Muscle of back (tissue), 11 donors: ENCODE measurements around the gene DAPK3. TPM values are rescaled to one million over a fixed set of nuclear protein-coding genes. Genes with fewer than 3 reads are reported as not detected.
A peak's percentile ranks its signal among the peaks of the same experiment; 100 is the strongest.
"Not testable (repeated sequence)": the region's sequence is repeated elsewhere in the genome, so short reads cannot be mapped to it uniquely, and the experiment has no call there.

Experiments
- DNase-seq, 3 donors: peaks; one replicate each; pipeline versions ENCODE4 v3.0.0 to v3.0.0-alpha.2; 2013
- polyA plus RNA-seq, 10 donors: library from polyadenylated mRNA; unstranded; fragments of 120-200 nt; gene quantifications; one replicate each; pipeline ENCODE4 v1.2.1, GENCODE V29; 2013; ENCODE audit not compliant: insufficient read length in 10 of 10

Gene DAPK3
- polyA plus RNA-seq, 10 donors, result 58.5 to 94.5 (median 69.4) TPM

DNA sequence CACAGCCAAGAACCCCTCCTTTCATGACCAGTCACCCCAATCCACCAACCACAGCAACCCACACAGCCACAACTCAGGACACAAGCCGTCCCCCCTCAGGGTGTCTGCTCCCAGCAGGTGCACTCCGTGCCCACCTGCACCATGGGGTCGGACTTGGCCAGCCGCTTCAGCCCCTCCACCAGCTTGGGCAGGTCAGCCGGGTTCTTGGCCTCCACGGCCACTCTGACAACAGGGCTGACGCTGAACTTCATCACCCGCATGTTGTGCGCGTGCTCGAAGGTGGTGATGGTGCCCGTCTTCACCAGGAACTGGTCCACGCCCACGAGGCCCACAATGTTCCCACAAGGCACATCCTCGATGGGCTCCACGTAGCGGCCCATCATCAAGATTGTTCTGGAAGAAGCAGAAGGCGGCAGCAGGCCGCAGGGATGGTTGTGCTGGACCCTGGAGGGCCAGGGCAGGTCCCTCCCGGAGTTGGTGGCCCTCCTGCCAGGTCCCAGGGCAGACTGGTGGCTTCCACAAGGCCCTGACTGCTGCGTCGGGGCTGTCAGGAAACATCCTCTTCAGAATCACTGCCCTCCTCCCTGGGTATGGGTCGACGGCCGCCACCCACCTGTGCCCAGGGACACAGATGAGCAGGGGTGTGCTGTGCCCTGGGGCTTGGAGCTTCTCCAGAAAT, 8.9 kb upstream of the DAPK3 start:
- no peak for DNase-seq

DNA sequence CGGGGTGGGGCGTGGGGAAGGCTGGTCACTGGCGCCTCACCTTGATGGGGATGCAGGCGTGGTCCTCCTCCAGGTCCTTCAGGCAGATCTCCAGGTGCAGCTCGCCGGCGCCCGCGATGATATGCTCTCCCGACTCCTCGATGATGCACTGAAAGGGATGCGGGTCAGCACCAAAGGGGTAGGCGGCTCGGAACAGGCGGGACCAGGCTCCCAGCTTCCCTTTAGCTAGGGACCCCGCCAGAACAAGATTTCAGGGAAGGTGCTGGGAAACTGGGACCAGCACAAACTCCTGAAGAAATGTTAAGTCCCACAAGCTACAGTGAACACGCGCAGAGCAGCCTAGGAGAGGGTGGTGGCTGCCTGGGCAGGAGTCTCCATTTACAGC, 8.4 kb upstream of the DAPK3 start:
- no peak for DNase-seq

DNA sequence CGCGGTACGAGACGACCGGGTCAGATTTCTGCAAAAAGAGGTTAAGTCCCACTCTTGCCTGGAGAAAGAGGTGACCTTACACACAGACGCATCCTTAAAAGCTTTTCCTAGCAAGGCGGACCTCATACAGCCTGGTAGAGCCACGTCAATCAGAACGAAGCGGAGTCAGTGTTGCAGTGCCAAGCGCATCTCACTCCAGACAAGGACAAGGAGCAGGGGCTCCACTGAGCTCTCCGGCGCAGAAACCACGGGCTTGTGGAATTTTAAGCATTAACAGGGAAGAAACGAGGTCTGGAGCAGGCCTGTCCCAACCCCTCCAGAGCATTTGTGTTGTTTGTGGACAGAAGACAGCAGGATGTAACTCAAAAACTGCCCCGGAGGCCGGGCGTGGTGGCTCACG, 7.2 kb upstream of the DAPK3 start:
- no peak for DNase-seq

DNA sequence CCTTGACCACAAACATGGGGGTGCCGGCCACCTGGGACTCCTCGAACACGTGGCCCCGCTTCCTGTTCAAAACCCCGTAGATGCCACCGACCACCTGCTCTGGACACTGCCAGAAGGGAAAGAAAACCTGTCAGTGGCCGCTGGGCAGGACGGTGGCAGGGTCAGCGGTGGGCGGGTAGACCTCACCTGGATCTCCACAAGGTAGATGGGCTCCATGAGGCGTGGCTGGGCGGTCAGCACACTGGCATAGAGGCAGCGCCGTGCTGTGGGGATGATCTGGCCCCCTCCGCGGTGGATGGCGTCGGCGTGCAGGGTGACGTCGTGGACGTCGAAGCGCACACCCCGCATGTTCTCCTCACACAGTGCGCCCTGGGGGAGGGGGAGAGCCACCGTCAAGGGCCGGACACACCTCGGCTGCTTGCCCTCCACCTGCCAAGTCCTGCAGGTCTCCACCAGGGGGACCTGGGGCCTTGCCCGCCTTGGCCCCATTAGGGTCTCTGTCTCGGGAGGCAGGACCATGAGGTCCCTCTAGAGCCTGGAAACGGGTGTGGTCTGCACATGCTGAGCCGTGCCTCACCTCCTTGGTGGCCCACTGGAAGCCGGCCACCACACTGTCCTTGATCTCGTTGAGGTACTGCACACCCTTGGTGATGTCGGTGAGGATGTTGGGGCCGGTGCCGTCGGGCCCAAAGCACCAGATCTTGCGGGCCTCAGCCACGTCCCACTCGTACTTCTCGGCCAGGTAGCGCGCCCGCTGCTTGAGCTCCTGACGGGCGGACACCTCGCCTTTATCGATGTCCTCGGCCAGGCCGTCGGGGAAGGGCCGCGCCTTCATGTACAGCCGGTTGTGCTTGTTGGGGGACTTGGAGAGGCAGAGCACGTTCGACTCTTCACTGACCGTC, 6.6 kb upstream of the DAPK3 start:
- DNase-seq, result no peak

DNA sequence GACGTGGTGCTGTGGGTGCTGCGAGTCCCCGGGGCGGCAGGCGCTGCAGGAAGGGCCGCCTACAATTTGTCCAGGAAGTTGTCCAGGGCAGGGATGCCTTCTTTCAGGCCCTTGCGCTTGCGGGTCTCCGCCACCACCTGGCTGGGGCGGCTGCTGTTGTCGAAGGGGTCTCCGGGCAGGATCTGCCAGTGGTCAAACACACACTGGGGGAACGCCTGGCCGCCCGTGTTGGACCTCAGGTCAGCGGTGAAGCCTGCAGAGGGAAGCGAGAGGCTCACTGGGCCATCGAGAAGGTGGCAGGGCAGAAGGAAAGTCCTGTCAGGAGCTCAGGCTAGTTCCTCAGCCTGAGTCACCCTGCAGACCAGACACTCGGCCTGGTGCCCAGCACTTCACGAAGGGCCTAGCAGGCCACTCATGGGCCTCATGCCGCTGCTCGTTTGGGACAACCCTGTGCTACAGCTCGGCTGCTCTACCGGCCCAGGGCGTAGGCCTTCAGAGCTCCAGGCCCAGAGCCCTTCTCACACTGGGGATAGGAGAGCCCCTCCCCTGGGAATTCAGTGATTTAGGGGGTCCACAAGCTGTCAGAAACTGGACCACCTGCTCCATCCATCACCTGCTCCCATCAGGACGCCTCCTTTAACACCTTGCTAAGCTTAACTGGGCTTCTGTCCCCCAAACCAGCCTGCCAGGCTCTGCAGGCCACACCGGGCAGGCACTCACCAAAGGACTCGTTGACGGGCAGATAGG, 5.8 kb upstream of the DAPK3 start:
- no peak for DNase-seq

DNA sequence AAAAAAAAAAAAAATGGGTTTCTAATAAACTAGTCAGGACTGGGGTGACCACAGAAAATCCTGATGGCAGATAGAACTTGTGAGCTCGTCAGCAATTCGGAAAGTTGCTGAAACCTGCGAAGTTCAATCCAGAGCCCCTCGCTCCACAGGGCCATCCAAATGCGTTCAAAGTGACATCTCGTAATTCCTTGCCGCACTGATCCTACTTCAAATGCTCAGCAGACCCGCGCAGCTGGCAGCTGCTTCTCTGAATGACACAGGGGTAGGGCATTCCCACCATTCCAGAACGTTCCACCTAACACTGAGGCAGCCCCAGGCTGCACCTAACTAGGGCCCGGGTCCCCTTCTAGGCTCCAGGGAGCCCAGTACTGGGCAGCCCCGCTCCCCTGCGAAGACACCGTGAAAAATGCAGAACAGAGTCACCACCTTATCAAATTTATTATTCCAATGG, 4.8 kb upstream of the DAPK3 start:
- DNase-seq, result no peak

DNA sequence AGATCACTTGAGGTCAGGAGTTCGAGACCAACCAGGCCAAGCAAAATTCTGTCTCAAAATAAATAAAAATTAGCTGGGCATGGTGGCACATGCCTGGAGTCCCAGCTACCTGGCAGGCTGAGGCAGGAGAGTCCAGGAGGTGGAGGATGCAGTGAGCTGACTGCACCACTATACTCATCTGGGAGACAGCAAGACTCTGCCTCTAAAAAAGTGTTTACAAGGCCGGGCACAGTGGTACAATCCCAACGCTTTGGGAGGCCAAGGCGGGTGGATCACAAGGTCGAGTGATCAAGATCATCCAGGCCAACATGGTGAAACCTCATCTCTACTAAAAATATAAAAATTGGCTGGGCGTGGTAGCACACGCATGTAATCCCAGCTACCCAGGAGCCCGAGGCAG, 4.2 kb upstream of the DAPK3 start:
- DNase-seq, result no peak

DNA sequence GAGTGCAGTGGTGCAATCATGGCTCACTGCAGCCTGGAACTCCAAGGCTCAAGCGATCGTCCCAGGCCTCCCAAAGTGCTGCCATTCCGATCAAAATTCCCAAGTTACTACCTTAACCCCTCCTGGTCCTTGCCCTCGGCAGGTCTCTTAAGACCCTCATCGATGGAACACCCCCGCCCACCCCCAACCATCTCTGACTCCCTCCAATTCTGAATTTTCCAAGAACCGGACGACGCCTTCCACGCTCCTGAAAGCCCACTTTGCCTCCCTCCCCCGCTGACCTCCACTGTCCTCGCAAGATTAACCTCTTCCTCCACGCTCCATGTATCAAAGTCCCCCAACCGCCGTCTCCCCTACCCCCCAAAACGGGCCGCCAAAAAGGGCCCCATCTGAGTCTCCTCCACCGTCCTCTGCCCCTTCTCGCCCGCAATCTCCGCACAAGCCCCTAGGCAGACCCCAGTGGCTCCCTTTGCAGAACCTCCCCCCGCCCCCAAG, 539 bp downstream of the DAPK3 start:
- DNase-seq, result no peak

DNA sequence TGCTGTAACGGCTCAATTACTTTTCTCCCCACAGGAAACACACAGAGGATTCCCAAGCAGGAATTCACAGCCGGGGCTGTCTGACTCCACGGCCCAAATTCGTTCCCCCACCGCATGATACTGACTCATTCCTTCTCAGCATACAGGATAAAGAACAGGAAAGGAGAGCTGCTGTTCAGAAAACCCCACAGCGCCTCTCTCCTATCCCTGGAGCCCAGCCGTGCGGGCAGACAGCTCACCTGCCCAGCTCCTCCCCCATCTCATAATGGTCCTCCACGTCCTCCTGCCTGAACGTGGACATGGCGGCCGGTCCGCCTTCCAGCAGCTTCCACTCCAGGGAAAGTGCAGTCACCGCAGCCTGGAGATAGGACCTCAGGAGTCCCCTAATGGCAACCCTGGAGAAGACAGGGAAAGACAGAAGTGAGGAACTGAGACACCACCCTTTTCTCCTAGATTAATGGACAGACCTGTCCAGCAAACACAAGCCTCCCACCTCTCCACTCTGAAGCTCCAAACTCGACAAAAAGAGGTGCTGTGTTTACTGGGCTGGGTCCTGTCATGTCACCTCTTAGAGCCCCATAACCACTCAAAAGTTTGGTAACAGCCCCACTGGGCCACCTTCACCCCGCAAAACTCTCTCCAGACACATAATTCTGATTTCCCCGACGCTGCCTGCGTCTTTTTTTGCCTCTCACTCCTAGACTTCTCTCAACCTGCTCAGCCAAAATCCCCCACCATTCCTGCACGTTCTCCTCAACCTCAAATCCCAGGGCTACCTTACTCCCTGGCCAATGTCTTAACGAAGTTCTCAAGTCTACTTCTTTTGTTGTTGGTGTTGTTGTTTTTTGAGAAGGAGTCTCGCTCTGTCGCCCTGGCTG, 1.2 kb downstream of the DAPK3 start:
- DNase-seq, result peak in 1 of 3 donors; percentile 71

DNA sequence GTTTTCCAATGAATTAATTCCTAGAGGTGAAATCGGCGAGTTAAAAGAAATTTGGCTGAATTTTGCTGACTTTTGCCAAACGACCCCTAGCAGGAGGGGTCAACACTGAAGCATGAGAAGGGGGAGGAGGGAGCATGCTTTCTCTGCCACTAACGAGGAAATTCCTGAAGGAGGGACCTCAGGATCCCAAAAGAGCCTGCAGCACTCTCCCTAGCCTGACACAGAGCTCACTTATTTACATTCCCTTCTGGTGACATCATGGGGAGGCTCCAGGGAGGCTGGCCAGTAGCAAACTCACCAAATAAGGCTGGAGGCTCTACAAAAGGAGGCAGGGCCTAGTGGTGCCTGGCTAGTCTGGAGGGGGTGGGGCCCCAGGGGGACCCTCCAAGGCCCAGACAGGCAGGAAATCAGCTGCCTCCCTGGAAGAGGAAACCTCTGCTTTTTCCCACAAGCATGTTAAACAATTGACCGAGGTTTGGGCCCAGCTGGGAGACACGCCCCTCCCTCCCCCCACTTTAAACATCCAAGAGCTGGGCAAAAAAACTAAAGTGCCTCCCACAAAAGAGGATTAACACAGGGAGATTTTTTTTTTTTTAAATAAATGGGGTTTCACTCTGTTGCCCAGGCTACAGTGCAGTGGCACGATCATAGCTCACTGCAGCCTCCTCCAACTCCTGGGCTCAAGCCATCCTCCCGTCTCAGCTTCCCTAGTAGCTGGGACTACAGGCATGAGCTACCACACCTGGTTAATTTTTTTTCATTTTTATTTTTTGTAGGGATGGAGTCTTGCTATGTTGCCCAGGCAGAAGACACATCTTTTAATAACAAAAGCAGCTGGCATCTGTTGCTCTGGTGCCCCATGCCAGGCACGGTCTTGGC, 2.1 kb downstream of the DAPK3 start:
- peak; percentile 89 to 99 (median 94) for DNase-seq

DNA sequence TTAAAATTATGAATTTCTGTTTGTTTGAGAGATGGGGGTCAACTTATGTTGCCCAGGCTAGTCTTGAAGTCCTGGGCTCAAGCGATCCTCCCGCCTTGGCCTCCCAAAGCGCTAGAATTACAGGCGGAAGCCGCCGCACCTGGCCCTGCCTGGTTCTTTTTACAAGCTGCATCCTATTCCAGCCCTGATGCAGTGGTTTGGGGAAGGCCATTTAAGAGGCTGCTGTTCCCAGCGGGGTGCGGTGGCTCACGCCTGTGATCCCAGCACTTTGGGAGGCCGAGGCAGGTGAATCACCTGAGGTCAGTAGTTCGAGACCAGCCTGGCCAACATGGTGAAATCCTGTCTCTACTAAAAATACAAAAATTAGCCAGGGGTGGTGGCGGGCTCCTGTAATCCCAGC, 2.9 kb downstream of the DAPK3 start:
- not testable (repeated sequence) for DNase-seq

DNA sequence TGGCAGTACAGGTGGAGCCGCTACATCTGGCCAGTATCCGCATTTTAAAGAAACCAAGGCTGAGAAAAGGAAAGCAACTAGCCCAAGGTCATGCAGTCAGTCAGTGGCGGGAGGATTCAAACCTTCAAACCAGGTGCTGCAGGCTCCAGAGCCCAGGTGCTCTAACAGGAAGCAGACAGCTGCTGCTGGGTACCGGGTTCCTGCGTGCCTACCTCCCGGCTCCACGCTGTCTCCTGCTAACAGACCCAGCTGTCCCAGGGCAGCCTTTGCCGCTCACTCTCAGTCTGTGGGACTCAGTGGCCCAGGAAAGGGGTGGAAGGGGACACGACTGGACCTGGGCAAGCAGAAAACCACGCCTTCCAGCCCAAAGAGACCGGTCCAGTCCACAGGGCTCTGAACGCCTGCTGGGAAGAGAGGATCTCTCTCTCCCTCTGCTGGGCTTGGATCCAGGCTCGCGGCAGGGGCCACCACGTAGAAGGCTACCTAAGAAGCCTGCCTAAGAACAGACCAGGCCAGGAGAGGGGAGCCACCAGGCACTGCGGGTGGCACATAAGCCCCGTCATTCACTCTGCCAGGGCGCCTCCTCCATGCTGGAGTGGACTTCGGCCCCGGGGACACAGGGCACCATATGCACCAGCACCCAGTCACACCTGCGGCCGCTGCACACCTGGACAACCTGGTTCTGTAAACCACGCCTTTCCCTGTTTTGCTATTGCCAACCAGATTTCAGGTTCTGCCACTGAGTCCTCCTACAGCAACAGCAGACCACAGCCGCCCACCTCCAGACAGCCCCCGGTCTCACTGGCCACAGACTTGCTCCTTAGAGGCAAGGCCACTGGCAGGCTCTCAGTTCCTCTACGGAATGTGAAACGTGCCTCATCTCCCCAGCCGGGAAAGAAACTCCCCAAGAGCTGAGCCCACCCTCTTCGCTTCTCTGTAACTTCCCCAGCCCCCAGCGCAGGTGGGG, 4.6 kb downstream of the DAPK3 start:
- DNase-seq, result no peak

DNA sequence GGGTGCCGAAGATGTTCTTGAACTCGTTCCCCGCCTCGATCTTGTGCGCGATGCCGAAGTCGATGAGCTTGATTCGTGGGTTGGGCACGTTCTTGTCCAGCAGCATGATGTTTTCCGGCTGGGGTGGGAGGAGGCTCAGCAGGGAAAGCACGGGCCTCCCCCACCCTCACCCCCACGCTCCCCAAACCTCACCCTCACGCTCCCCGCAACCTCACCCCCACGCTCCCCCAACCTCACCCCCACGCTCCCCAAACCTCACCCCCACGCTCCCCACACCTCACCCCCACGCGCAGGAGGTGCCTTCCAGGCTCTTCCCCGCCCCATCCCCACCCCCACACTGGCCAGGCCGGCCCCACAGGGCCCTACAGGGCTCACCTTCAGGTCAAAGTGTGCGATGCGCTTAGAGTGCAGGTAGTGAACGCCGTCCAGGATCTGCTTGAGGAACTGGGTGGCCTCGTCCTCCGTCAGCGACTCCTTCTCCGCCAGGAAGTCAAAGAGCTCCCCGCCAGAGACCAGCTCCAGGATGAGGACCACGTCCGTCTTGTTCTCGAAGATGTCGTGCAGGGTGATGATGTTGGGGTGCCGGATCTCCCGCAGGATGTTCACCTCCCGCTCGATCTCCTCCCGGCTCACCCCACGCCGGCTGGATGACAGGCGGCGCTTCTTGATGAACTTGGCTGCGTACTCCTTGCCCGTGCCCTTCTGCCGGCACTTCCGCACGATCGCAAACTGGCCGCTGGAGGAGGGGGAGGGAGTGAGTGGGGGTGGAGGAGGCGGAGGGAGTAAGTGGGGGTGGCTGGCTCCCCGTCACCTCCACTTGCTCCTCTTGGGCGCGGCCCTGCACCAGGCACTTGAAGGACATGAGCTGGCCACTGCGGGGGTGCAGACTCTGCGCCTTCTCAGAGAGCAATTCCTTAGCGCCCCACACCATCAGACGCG, 6.4 kb downstream of the DAPK3 start:
- DNase-seq, result no peak

DNA sequence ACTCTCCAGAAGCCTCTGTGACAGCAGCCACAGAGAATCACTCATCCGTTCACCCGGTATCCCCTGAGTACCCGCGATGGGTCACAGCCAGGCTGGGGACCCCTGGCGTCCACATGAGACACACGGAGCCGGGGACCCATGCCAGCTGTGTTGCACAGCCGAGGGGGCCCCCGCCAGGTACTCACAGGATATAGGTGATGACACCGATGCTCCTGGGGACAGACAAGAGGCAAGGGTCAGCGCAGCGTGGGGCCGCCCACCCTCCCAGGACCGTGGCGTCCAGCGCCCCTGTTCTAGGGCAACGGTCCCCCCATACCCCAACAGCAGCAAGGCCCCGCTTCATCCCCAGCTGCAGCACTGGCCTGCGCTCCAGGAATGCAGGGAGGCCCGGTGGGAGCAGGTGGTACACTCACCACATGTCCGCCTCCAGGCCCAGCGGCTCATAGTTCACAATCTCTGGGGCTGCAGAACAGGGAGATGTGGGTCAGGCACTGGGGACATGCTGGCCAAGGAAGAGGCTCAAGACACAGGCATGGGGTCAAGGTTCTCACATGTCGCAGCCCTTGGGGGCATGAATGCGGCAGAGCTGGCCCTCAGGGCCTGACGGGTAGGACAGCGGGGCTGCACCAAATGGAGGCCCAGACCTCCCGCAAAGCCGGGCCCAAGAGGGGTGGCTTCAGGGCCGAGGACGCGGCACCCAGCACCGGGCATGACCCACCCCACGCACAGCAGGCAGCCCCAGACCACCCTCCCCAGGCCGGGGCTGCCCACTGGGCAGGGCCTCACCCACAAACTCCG, 7.2 kb downstream of the DAPK3 start:
- DNase-seq, result no peak

DNA sequence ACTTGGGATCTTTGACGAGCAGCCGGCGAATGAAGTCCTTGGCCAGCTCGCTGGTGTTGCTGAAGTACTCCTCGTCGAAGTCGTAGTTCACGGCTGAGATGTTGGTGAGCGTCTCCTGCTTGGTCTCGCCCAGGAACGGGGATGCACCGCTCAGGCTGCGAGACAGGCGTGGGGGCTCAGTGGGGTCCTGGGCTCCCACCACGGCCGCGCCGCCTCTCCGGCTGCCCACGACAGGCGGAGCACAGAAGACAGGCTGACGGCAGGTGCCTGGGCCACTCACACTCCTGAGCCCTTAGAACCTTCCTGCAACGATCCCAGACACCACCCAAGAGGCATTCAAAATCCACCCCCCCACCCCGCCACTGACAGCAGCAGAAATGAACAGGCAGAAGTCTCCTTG, 9.9 kb downstream of the DAPK3 start:
- no peak for DNase-seq

DNA sequence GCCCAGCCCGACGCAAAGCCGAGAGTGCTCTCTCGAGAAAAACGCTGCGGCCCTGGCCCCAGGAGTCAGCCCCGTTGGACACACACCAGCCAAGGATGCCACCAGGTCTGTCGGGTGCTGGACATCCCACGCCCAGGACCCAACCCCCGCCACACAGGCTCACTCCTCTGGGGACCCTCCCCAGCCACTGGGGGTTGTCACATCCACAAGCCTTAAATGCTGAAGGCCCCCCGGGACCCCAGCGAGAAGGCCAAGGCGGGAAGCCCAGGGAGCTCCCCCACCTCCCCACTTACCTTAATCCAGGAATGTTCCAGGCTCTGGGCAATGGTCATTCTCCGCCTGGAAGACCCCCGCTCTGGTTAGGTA, 11.2 kb downstream of the DAPK3 start:
- no peak for DNase-seq
